ENCODE results near the gene C4orf51.

C4orf51 gene

DNA sequence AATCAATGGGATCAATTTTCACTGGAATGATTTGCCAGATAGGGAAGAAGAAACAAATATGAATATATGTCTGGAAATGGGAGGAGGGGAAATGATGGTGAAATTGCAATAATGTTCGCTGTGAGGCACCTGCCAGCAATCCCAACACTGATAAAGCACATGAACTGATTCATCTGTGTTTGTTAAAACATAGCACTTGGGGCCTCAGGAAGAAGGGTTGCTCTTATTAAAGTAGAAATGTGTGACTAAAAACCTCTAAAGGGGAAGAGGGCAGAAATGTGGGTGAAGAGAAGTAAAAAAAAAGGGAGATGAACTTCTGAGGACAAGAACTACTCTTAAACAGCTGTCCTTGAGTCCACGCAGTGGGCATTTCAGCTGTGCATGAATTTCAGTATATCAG lies 101.4 kb downstream of the C4orf51 start:
- no peak for TF ChIP-seq ZNF274 (IDR thresholded peaks at IDR 0.05; ENCODE audit: low read depth, low read length)
- H3K4me3 ChIP-seq (ENCODE audit: low read length): no peak overlapping the region

All from GM08714 (cell line).